ENCODE results near the gene PLPP4. TPM values are rescaled to one million over a fixed set of nuclear protein-coding genes. Genes with fewer than 3 reads are reported as not detected.

PLPP4 gene
- total RNA-seq, 1 experiment from 2014 or later, result 13.8 TPM

- DNase-seq (ENCODE audit: low read depth in 1 of 2, low spot score in 2 of 2), result no peak
- Histone ChIP-seq H3K27me3 (replicated peaks) (no peaks in the 10 kb centered on the region), H3K27ac (no peak overlapping the region)
Measured at GRCh38 chr10:120506674-120507073, 49.6 kb downstream of the PLPP4 start.

DNA sequence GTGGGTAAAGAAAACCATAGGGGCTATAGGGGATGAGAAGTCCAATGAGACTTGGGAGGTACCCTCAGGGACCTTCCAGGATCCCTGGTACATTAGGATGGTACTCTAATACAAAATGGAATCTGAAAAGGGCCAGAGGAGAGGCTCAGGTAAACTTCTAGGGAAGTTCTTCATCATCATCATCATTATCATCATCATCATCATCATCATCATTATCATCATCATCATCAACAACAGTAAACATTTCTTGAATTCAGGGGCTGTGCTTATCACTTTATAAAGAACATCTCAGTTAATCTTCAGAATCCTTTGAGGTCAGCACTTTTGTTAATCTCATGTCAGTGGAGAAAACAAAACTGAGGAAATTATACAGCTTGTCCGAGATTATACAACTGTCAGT, 50.1 kb downstream of the PLPP4 start:
- no peak overlapping the region for H3K4me3 ChIP-seq
- peaks cover 6% of the 10 kb centered on the region for H3K36me3 ChIP-seq
- H3K27me3 ChIP-seq (replicated peaks), result no peaks in the 10 kb centered on the region
- H3K4me1 ChIP-seq (replicated peaks), result peaks cover 34% of the 10 kb centered on the region
- H3K27ac ChIP-seq, result no peak overlapping the region
- no peaks in the 10 kb centered on the region for H3K9me3 ChIP-seq (replicated peaks)
- no peak for DNase-seq (ENCODE audit: low read depth in 1 of 2, low spot score in 2 of 2)

More at GRCh38 chr10:120506674-120507073, 49.6 kb downstream of the PLPP4 start:
- Histone ChIP-seq H3K4me1 (replicated peaks) (peaks cover 34% of the 10 kb centered on the region), H3K4me3 (no peak overlapping the region), H3K36me3 (peaks cover 6% of the 10 kb centered on the region), H3K9me3 (replicated peaks) (no peaks in the 10 kb centered on the region)

- no peak for DNase-seq (ENCODE audit: low read depth in 1 of 2, low spot score in 2 of 2)
- Histone ChIP-seq H3K4me3 (no peak overlapping the region), H3K4me1 (replicated peaks) (peaks cover 34% of the 10 kb centered on the region), H3K36me3 (peaks cover 6% of the 10 kb centered on the region), H3K27ac (no peak overlapping the region), H3K9me3 (replicated peaks) (no peaks in the 10 kb centered on the region), H3K27me3 (replicated peaks) (no peaks in the 10 kb centered on the region)
Measured at GRCh38 chr10:120507651-120508050, 50.6 kb downstream of the PLPP4 start.

- H3K27me3 ChIP-seq (replicated peaks), result no peaks in the 10 kb centered on the region
- no peak overlapping the region for H3K27ac ChIP-seq
- peaks cover 6% of the 10 kb centered on the region for H3K36me3 ChIP-seq
- DNase-seq (ENCODE audit: low read depth in 1 of 2, low spot score in 2 of 2), result peak; percentile 14 to 47
- H3K4me3 ChIP-seq, result no peak overlapping the region
- H3K9me3 ChIP-seq (replicated peaks), result no peaks in the 10 kb centered on the region
- H3K4me1 ChIP-seq (replicated peaks), result peaks cover 32% of the 10 kb centered on the region
Measured at GRCh38 chr10:120508393-120508792, 51.4 kb downstream of the PLPP4 start.

DNA sequence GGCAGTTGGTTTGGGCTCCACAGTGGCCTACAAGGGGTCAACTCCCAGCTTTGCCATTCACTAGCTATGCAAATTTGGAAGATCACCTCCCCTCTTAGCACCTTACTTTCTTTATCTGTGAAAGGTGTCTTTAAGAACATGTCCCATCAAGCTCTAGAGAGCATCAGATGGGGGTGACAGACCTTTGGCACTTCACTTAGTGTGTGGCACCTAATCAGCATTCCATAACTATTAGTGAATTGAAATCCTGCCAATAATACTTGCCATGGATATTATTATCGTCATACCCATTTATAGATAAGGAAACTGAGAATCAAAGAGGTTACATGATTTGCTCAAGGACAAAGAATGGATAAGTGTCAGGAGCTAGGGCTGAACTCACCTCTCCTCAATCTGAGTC, 51.9 kb downstream of the PLPP4 start:
- Histone ChIP-seq H3K4me1 (replicated peaks) (peaks cover 27% of the 10 kb centered on the region), H3K4me3 (no peak overlapping the region), H3K27ac (no peak overlapping the region), H3K36me3 (peaks cover 7% of the 10 kb centered on the region), H3K9me3 (replicated peaks) (no peaks in the 10 kb centered on the region), H3K27me3 (replicated peaks) (no peaks in the 10 kb centered on the region)
- DNase-seq (ENCODE audit: low read depth in 1 of 2, low spot score in 2 of 2), result no peak

- H3K4me3 ChIP-seq, result no peak overlapping the region
- no peaks in the 10 kb centered on the region for H3K9me3 ChIP-seq (replicated peaks)
- DNase-seq (ENCODE audit: low read depth in 1 of 2, low spot score in 2 of 2), result no peak
- peaks cover 16% of the 10 kb centered on the region for H3K4me1 ChIP-seq (replicated peaks)
- H3K27me3 ChIP-seq (replicated peaks), result no peaks in the 10 kb centered on the region
- H3K27ac ChIP-seq, result no peak overlapping the region
- H3K36me3 ChIP-seq, result 0 out of 2 replicates have a peak, but pooled peaks cover 4% of the 10 kb centered on the region
Measured at GRCh38 chr10:120511165-120511564, 54.1 kb downstream of the PLPP4 start.

GRCh38 chr10:120513307-120513796, 56.3 kb downstream of the PLPP4 start:
- no peak overlapping the region for H3K27ac ChIP-seq
- 0 out of 2 replicates have a peak, but pooled peaks cover 4% of the 10 kb centered on the region for H3K36me3 ChIP-seq
- H3K27me3 ChIP-seq (replicated peaks), result no peaks in the 10 kb centered on the region
- DNase-seq (ENCODE audit: low read depth in 1 of 2, low spot score in 2 of 2), result no peak
- no peak overlapping the region for H3K4me3 ChIP-seq
- H3K4me1 ChIP-seq (replicated peaks), result peaks cover 12% of the 10 kb centered on the region
- no peaks in the 10 kb centered on the region for H3K9me3 ChIP-seq (replicated peaks)

GRCh38 chr10:120514035-120514620, 57.1 kb downstream of the PLPP4 start:
- DNase-seq (ENCODE audit: low read depth in 1 of 2, low spot score in 2 of 2), result no peak
- H3K36me3 ChIP-seq, result 0 out of 2 replicates have a peak, but pooled peaks cover 4% of the 10 kb centered on the region

GRCh38 chr10:120514959-120515358, 57.9 kb downstream of the PLPP4 start:
- no peak overlapping the region for H3K4me3 ChIP-seq
- H3K27me3 ChIP-seq (replicated peaks), result no peaks in the 10 kb centered on the region
- 0 out of 2 replicates have a peak, but pooled peaks cover 4% of the 10 kb centered on the region for H3K36me3 ChIP-seq
- peaks cover 7% of the 10 kb centered on the region; the same call in 1 of the 2 replicates for H3K4me1 ChIP-seq (replicated peaks)
- no peaks in the 10 kb centered on the region for H3K9me3 ChIP-seq (replicated peaks)
- H3K27ac ChIP-seq, result no peak overlapping the region
- DNase-seq (ENCODE audit: low read depth in 1 of 2, low spot score in 2 of 2), result no peak

More at GRCh38 chr10:120514035-120514620, 57.1 kb downstream of the PLPP4 start:
- H3K4me1 ChIP-seq (replicated peaks), result peaks cover 7% of the 10 kb centered on the region; the same call in 1 of the 2 replicates
- no peaks in the 10 kb centered on the region for H3K27me3 ChIP-seq (replicated peaks)
- no peaks in the 10 kb centered on the region for H3K9me3 ChIP-seq (replicated peaks)
- H3K4me3 ChIP-seq, result no peak overlapping the region
- no peak overlapping the region for H3K27ac ChIP-seq

GRCh38 chr10:120515741-120516140, 58.7 kb downstream of the PLPP4 start:
- 0 out of 2 replicates have a peak, but pooled peaks cover 4% of the 10 kb centered on the region for H3K36me3 ChIP-seq
- no peak for DNase-seq (ENCODE audit: low read depth in 1 of 2, low spot score in 2 of 2)
- H3K4me3 ChIP-seq, result no peak overlapping the region
- H3K27ac ChIP-seq, result no peak overlapping the region
- H3K4me1 ChIP-seq (replicated peaks), result peaks cover 7% of the 10 kb centered on the region; the same call in 1 of the 2 replicates
- H3K27me3 ChIP-seq (replicated peaks), result no peaks in the 10 kb centered on the region
- H3K9me3 ChIP-seq (replicated peaks), result no peaks in the 10 kb centered on the region

DNA sequence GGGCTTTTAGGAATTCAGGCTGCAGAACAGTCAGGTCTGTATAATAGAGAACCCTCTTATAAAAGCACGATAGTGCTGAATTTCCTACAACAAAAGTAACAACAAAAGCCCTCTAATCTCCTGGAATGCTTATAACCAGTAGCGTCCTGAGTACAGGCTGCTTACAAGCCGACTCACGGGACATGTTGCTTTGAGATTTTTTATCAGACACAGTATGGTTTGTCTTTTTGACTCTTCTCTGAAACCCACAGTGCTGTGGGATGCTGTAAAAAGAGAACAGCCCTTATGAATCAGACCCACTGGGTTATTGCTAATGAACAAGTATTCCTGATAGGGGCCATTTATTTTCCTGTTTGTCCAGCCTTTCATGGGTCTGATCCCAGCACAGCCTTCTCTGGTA, 59.4 kb downstream of the PLPP4 start:
- no peaks in the 10 kb centered on the region for H3K27me3 ChIP-seq (replicated peaks)
- H3K4me1 ChIP-seq (replicated peaks), result peaks cover under 1% of the 10 kb centered on the region; the same call in 1 of the 2 replicates
- no peak overlapping the region for H3K27ac ChIP-seq
- no peak overlapping the region for H3K4me3 ChIP-seq
- DNase-seq (ENCODE audit: low read depth in 1 of 2, low spot score in 2 of 2), result no peak
- no peaks in the 10 kb centered on the region for H3K9me3 ChIP-seq (replicated peaks)
- 0 out of 2 replicates have a peak, but pooled peaks cover 4% of the 10 kb centered on the region for H3K36me3 ChIP-seq

DNA sequence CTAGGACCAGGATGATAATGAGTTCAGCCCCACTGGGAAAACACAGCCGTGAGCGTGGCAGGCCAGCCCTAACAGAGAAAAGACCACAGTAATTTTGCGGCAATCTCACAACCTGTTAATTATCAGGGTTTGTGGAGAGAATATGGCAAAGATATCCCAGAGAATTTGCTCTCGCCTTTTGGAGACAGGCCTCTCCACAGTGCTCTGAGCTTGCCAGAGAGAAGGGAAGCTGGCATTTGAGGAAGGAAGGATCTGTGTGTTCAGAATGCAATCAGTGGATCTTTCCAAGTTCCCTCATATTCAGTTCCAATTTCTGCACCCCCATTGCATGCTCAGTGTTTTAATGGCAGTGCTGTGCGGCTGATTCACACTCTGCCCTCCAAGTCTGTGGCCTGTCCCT, 60.2 kb downstream of the PLPP4 start:
- Histone ChIP-seq H3K4me1 (replicated peaks) (no peaks in the 10 kb centered on the region), H3K27ac (no peak overlapping the region), H3K4me3 (no peak overlapping the region), H3K9me3 (replicated peaks) (no peaks in the 10 kb centered on the region), H3K27me3 (replicated peaks) (no peaks in the 10 kb centered on the region), H3K36me3 (0 out of 2 replicates have a peak, but pooled peaks cover 4% of the 10 kb centered on the region)
- DNase-seq (ENCODE audit: low read depth in 1 of 2, low spot score in 2 of 2), result no peak

GRCh38 chr10:120517881-120518484, 61.0 kb downstream of the PLPP4 start:
- Histone ChIP-seq H3K27me3 (replicated peaks) (no peaks in the 10 kb centered on the region), H3K4me1 (replicated peaks) (no peaks in the 10 kb centered on the region), H3K27ac (no peak overlapping the region), H3K9me3 (replicated peaks) (no peaks in the 10 kb centered on the region), H3K36me3 (0 out of 2 replicates have a peak, but pooled peaks cover 4% of the 10 kb centered on the region), H3K4me3 (no peak overlapping the region)
- DNase-seq (ENCODE audit: low read depth in 1 of 2, low spot score in 2 of 2), result no peak

DNA sequence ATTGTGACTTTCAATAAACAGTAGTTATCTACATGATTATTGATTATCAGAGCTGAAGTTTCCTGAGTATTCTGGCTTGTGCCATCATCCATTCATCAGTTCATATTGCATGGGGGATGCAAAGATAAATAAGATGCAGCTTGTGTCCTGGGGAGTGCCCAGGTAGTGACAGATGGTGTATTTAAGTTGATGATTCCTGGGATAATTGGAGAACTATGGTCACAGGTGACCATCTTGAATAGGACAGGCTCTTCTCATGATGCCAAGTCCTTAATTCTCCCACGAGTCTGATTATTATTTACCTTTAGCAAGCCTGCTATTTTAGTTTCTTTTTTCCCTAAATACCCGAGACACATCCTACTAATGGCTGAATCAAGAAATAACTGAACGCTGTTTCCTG, 64.9 kb downstream of the PLPP4 start:
- H3K27ac ChIP-seq, result no peak overlapping the region
- no peaks in the 10 kb centered on the region for H3K36me3 ChIP-seq
- no peaks in the 10 kb centered on the region for H3K9me3 ChIP-seq (replicated peaks)
- H3K4me1 ChIP-seq (replicated peaks), result 0 out of 2 replicates have a peak, but pooled peaks cover 4% of the 10 kb centered on the region
- H3K27me3 ChIP-seq (replicated peaks), result no peaks in the 10 kb centered on the region
- H3K4me3 ChIP-seq, result no peak overlapping the region
- DNase-seq (ENCODE audit: low read depth in 1 of 2, low spot score in 2 of 2), result no peak

Measured in SJSA1 (cell line).